Esophagus muscularis mucosa (tissue), 4 donors: ENCODE results near the gene KCNK4. TPM values are rescaled to one million over a fixed set of nuclear protein-coding genes. Genes with fewer than 3 reads are reported as not detected.
A peak's percentile ranks its signal among the peaks of the same experiment; 100 is the strongest.
"Not testable (repeated sequence)": the region's sequence is repeated elsewhere in the genome, so short reads cannot be mapped to it uniquely, and the experiment has no call there.

ENCODE experiments used
- DNase-seq: peaks from one replicate; pipeline ENCODE4 v3.0.0-alpha.2; 2017; ENCODE audit errors: extremely low spot score
- H3K27ac ChIP-seq, 4 donors: fragments of 200-600 bp; sonication (generic); replicated peaks in 1 of 4; 1 replicate in 3 of 4; 2 replicates in 1 of 4; pipeline ENCODE4 v1.5.1; 2016 to 2019; ENCODE audit warnings: mild to moderate bottlenecking in 1 of 4
- H3K27me3 ChIP-seq, 4 donors: fragments of 200-600 bp; sonication (generic); one replicate each; pipeline versions ENCODE4 v1.5.1 to v1.6.0; 2016 to 2019
- H3K36me3 ChIP-seq, 4 donors: fragments of 200-600 bp; sonication (generic); one replicate each; pipeline ENCODE4 v1.5.1; 2016 to 2019
- H3K4me1 ChIP-seq, 4 donors: fragments of 200-600 bp; sonication (generic); one replicate each; pipeline ENCODE4 v1.5.1; 2016 to 2019
- H3K4me3 ChIP-seq, 4 donors: fragments of 200-600 bp; sonication (generic); 1 replicate in 2 of 4; 2 replicates in 2 of 4; pipeline ENCODE4 v1.5.1; 2016 to 2019; ENCODE audit warnings: mild to moderate bottlenecking in 4 of 4, moderate library complexity in 1 of 4
- H3K9me3 ChIP-seq, 4 donors: fragments of 200-600 bp; sonication (generic); 1 replicate in 3 of 4; 2 replicates in 1 of 4; pipeline ENCODE4 v1.5.1; 2016 to 2019
- CTCF ChIP-seq, 3 experiments: fragments of 200-600 bp in 2 of 3; fragments of 450-650 bp in 1 of 3; sonication (generic) in 2 of 3; IDR thresholded peaks; one replicate each; pipeline ENCODE4 v1.5.1; 2017 to 2019; ENCODE audit warnings: antibody characterized with exemption in 3 of 3, mild to moderate bottlenecking in 2 of 3, moderate library complexity in 1 of 3
- EP300 ChIP-seq: sonication (generic); formaldehyde crosslinking; IDR thresholded peaks from one replicate; pipeline ENCODE4 v1.6.1; 2017; ENCODE audit warnings: antibody characterized with exemption
- POLR2A ChIP-seq: fragments of 450-650 bp; IDR thresholded peaks from one replicate; pipeline ENCODE4 v1.6.1; 2017; ENCODE audit warnings: antibody characterized with exemption, moderate library complexity, mild to moderate bottlenecking, low read depth
- POLR2AphosphoS5 ChIP-seq, 2 donors: sonication (generic); formaldehyde crosslinking; IDR thresholded peaks; one replicate each; pipeline ENCODE4 v1.6.1; 2017; ENCODE audit warnings: antibody characterized with exemption in 2 of 2
- WGBS: methylation state at CpG from one replicate; pipeline ENCODE4 v1.1.5; 2018; 5-methylcytosine and 5-hydroxymethylcytosine counted together
- intact Hi-C: fragments of 100-400 bp; cut with DNase I; formaldehyde crosslinking; loops from one replicate; pipeline ENCODE4 v1.15.1; 2023
- total RNA-seq, 4 donors: library from RNA; depleted of rRNA; stranded (reverse); fragments of >200 nt; gene quantifications; one replicate each; pipeline versions ENCODE4 v1.1.0 to v1.2.1, GENCODE V29; 2016

The KCNK4 gene
- total RNA-seq, 4 donors from 2014 or later = not detected

- no peak overlapping the region for H3K4me3 ChIP-seq
- peak overlapping the region; percentile 50 to 73 (median 66) for H3K27ac ChIP-seq
- H3K9me3 ChIP-seq = no peaks in the 10 kb centered on the region
- no peak for DNase-seq
- TF ChIP-seq EP300 = no peak
- TF ChIP-seq POLR2AphosphoS5 (IDR thresholded peaks at IDR 0.05) = no peak
- TF ChIP-seq CTCF (IDR thresholded peaks at IDR 0.05) = no peak
- TF ChIP-seq POLR2A = no peak
- 89% methylated on average over 10 of the region's 10 CpGs for WGBS
- H3K4me1 ChIP-seq = peaks cover 14 to 41% (median 31%) of the 10 kb centered on the region in 4 donors
- H3K36me3 ChIP-seq = peaks cover 12 to 42% (median 34%) of the 10 kb centered on the region in 4 donors
- no peaks in the 10 kb centered on the region for H3K27me3 ChIP-seq
- intact Hi-C loops = no loop called here
Observed at GRCh38 chr11:64312947-64313346, 21.8 kb downstream of the KCNK4 start.

DNA sequence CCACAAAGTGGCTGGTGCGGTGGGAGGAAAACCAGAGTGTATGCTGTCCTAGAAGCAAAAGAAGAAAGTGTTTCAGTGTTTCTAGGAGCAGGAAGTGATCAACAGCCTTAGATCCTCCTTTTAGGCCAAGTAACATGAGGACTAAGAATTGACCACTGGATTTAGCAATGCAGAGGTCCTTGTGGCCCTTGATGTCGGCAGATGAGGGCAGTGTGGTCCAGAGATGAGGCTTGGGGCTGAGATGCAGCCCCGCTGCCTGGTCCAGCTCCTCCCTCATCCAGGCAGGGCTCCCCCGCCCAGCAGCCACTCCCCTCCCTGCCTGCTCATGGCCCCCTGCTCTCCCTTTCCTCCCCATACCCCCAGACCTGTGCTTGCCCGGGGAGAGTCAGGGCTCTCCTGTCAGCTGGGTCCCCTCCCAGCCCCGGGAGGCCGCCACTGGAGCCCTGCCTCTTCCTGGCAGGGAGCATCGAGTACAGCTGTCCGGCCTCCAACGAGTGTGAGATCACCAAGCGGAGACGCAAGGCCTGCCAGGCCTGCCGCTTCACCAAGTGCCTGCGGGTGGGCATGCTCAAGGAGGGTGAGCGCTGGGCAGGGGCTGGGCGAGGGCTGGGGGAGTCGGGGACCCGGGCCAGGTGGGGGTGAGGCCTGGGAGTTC, 22.5 kb downstream of the KCNK4 start:
- H3K4me1 ChIP-seq = peaks cover 16 to 45% (median 33%) of the 10 kb centered on the region in 4 donors
- no peaks in the 10 kb centered on the region for H3K27me3 ChIP-seq
- H3K36me3 ChIP-seq = peaks cover 12 to 42% (median 34%) of the 10 kb centered on the region in 4 donors
- TF ChIP-seq CTCF (IDR thresholded peaks at IDR 0.05) (no peak), POLR2A (no peak), EP300 (no peak), POLR2AphosphoS5 (IDR thresholded peaks at IDR 0.05) (no peak)
- no peak for DNase-seq
- peak overlapping the region; percentile 50 to 73 (median 66) for H3K27ac ChIP-seq
- no peaks in the 10 kb centered on the region for H3K9me3 ChIP-seq
- intact Hi-C loops = no loop called here
- H3K4me3 ChIP-seq = peak overlapping the region in 1 of 4 donors; percentile 35
- 49% methylated on average over 6 of the region's 18 CpGs for WGBS

GRCh38 chr11:64314146-64314804, 23.2 kb downstream of the KCNK4 start:
- TF ChIP-seq POLR2AphosphoS5 (IDR thresholded peaks at IDR 0.05) (no peak), CTCF (IDR thresholded peaks at IDR 0.05) (no peak), EP300 (no peak), POLR2A (no peak)
- 74% methylated on average over 9 of the region's 19 CpGs for WGBS
- H3K9me3 ChIP-seq = no peaks in the 10 kb centered on the region
- intact Hi-C loops = no loop called here
- no peak for DNase-seq
- peaks cover 23 to 51% (median 39%) of the 10 kb centered on the region in 4 donors for H3K4me1 ChIP-seq
- H3K36me3 ChIP-seq = peaks cover 12 to 37% (median 34%) of the 10 kb centered on the region in 4 donors
- H3K4me3 ChIP-seq = peak overlapping the region in 1 of 4 donors; percentile 35
- H3K27me3 ChIP-seq = no peaks in the 10 kb centered on the region
- H3K27ac ChIP-seq = peak overlapping the region; percentile 50 to 73 (median 66)

- 93% methylated on average over 19 of the region's 24 CpGs for WGBS
- DNase-seq = no peak
- TF ChIP-seq EP300 (no peak), POLR2A (no peak), CTCF (IDR thresholded peaks at IDR 0.05) (no peak), POLR2AphosphoS5 (IDR thresholded peaks at IDR 0.05) (no peak)
- Histone ChIP-seq H3K9me3 (no peaks in the 10 kb centered on the region), H3K27me3 (no peaks in the 10 kb centered on the region), H3K4me1 (peaks cover 27 to 58% (median 42%) of the 10 kb centered on the region in 4 donors), H3K27ac (peak overlapping the region in 1 of 4 donors; percentile 59), H3K36me3 (peaks cover 12 to 40% (median 34%) of the 10 kb centered on the region in 4 donors), H3K4me3 (no peak overlapping the region)
- intact Hi-C loops = no loop called here
Observed at GRCh38 chr11:64314805-64315561, 23.9 kb downstream of the KCNK4 start.

DNA sequence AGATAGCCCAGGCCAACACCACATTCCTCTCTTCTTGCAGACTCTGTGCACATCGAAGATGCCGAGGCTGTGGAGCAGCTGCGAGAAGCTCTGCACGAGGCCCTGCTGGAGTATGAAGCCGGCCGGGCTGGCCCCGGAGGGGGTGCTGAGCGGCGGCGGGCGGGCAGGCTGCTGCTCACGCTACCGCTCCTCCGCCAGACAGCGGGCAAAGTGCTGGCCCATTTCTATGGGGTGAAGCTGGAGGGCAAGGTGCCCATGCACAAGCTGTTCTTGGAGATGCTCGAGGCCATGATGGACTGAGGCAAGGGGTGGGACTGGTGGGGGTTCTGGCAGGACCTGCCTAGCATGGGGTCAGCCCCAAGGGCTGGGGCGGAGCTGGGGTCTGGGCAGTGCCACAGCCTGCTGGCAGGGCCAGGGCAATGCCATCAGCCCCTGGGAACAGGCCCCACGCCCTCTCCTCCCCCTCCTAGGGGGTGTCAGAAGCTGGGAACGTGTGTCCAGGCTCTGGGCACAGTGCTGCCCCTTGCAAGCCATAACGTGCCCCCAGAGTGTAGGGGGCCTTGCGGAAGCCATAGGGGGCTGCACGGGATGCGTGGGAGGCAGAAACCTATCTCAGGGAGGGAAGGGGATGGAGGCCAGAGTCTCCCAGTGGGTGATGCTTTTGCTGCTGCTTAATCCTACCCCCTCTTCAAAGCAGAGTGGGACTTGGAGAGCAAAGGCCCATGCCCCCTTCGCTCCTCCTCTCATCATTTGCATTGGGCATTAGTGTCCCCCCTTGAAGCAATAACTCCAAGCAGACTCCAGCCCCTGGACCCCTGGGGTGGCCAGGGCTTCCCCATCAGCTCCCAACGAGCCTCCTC, 24.8 kb downstream of the KCNK4 start:
- H3K36me3 ChIP-seq = peaks cover 12 to 43% (median 40%) of the 10 kb centered on the region in 4 donors
- H3K27me3 ChIP-seq, DNase-seq, H3K9me3 ChIP-seq, intact Hi-C loops: not testable (repeated sequence)
- peak overlapping the region in 1 of 4 donors; percentile 84 for H3K4me3 ChIP-seq
- peaks cover 27 to 59% (median 42%) of the 10 kb centered on the region in 4 donors for H3K4me1 ChIP-seq
- H3K27ac ChIP-seq = peak overlapping the region; percentile 94 to 99 (median 96)
- WGBS = 63% methylated on average over 9 of the region's 25 CpGs
